AG09309 (cell line): ENCODE data around the gene ACYP1.

ENCODE experiments used
- DNase-seq: peaks from one replicate; pipeline ENCODE4 v3.0.0-alpha.2; 2010; ENCODE audit warnings: low read depth
- H3K4me3 ChIP-seq: 2 replicates; pipeline ENCODE4 v1.5.1; 2011; ENCODE audit warnings: mild to moderate bottlenecking, low read depth, low read length, moderate library complexity; ENCODE audit not compliant: control insufficient read depth
- CTCF ChIP-seq: IDR thresholded peaks from 2 replicates; pipeline ENCODE4 v1.5.1; 2011; ENCODE audit warnings: mild to moderate bottlenecking, low read depth, low read length, inconsistent platforms; ENCODE audit not compliant: insufficient read depth, control insufficient read depth; ENCODE audit errors: missing control alignments

The ACYP1 gene

GRCh38 chr14:75088566-75089373 lies 24.9 kb upstream of the ACYP1 start:
- TF ChIP-seq CTCF: peak; percentile 81
- DNase-seq: no peak
- no peak overlapping the region for H3K4me3 ChIP-seq

DNA sequence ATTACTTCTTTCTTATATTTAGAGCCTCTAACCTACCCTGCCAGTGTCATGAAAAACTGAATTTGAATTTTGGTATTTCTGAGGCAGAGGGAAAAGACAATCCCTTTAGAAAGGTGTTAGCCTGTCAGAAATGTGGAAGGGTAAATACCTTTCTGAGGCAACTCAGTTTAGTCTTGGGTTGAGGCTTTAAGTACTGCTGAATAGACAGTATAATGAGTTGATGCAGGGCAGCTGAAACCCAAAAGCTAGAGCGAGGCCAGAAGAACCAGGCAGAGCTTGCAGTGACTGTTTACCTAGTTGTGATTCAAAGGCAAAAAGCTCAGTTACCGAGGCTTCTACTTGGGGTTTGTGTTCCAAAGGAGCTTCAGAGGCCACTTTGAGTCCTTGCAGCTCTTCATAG lies 24.3 kb upstream of the ACYP1 start:
- H3K4me3 ChIP-seq: no peak overlapping the region
- no peak for DNase-seq
- TF ChIP-seq CTCF: no peak

DNA sequence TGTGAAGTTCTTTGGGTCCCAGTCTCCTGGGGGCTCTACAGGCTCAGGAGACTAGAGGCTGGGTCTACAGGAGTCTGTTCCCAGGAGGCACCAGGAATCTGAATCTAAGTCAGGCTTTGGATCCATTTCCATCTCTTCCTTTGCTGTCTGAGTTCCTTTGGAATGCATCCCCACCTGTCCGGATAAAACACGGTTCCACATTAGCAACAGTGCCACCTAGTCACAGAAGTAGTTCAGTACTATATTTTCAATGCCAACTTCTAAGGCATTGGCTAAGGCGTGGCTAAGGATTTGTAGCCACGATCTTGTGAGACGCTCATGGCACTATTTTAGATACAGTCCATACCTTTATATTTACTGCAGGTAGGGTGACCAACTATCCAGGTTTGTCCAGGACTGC lies 20.7 kb upstream of the ACYP1 start:
- peak; percentile 18 for TF ChIP-seq CTCF
- no peak for DNase-seq
- no peak overlapping the region for H3K4me3 ChIP-seq

- TF ChIP-seq CTCF: no peak
- DNase-seq: no peak
- H3K4me3 ChIP-seq: no peak overlapping the region
These were observed 19.4 kb upstream of the ACYP1 start for GRCh38 chr14:75083271-75083670.

DNA sequence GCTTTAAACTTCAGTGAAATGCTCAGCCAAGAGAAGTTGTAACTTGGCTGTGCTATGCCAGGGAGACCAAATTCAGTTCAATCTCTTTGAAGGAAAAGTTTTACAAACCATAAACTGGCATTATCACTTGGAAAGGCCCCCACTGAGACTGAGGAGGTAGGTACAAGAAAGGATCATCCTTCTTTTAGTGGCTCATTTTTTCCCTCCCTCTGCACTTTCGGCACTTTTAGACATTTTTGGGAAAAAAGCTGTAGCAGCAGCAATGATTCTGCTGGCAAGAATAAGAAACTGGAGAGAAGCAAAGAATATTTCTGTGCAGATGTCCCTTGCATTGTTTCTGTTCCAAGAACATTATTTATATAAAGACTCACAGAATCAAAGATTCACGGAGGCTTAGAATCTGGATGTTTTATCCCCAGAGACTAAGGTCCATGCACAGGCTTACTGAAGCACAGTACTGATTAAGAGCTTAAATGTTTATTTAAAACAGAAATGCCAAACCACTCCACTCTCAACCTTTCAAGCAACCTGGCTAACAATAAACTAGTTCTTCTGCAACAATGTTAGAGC lies 17.9 kb upstream of the ACYP1 start:
- no peak overlapping the region for H3K4me3 ChIP-seq
- no peak for DNase-seq
- TF ChIP-seq CTCF: no peak

- no peak for DNase-seq
- no peak for TF ChIP-seq CTCF
- no peak overlapping the region for H3K4me3 ChIP-seq
These were observed 15.7 kb upstream of the ACYP1 start for GRCh38 chr14:75079521-75079920.
